HPDE6-E6E7 (cell line): ENCODE data around the gene RAB6B.

Experiments
- DNase-seq: peaks from one replicate; pipeline ENCODE4 v3.0.0; 2011; ENCODE audit warnings: missing footprints; ENCODE audit errors: extremely low spot score

Gene RAB6B

GRCh38 chr3:133859381-133860234 lies 36.1 kb downstream of the RAB6B start:
- no peak for DNase-seq

GRCh38 chr3:133857767-133858166 lies 37.9 kb downstream of the RAB6B start:
- DNase-seq: no peak

- DNase-seq: no peak
These were observed 39.4 kb downstream of the RAB6B start for GRCh38 chr3:133856316-133856715.

GRCh38 chr3:133855772-133856171 lies 39.9 kb downstream of the RAB6B start:
- DNase-seq: no peak

- DNase-seq: no peak
These were observed 40.7 kb downstream of the RAB6B start for GRCh38 chr3:133855002-133855370.

GRCh38 chr3:133854264-133855001 lies 41.2 kb downstream of the RAB6B start:
- DNase-seq: no peak

- DNase-seq: no peak
These were observed 41.8 kb downstream of the RAB6B start for GRCh38 chr3:133853925-133854227.

GRCh38 chr3:133853063-133853924 lies 42.4 kb downstream of the RAB6B start:
- no peak for DNase-seq

GRCh38 chr3:133851931-133852330 lies 43.8 kb downstream of the RAB6B start:
- DNase-seq: no peak

GRCh38 chr3:133851266-133851906 lies 44.3 kb downstream of the RAB6B start:
- DNase-seq: no peak

GRCh38 chr3:133850034-133850433 lies 45.6 kb downstream of the RAB6B start:
- DNase-seq: no peak

GRCh38 chr3:133849346-133849745 lies 46.3 kb downstream of the RAB6B start:
- DNase-seq: no peak

- DNase-seq: no peak
These were observed 50.6 kb downstream of the RAB6B start for GRCh38 chr3:133845127-133845526.

GRCh38 chr3:133843634-133844033 lies 52.0 kb downstream of the RAB6B start:
- DNase-seq: no peak

GRCh38 chr3:133842158-133842557 lies 53.5 kb downstream of the RAB6B start:
- DNase-seq: no peak

GRCh38 chr3:133841196-133841595 lies 54.5 kb downstream of the RAB6B start:
- no peak for DNase-seq

GRCh38 chr3:133840767-133841166 lies 54.9 kb downstream of the RAB6B start:
- DNase-seq: no peak

GRCh38 chr3:133840055-133840737 lies 55.5 kb downstream of the RAB6B start:
- DNase-seq: no peak

GRCh38 chr3:133838916-133839800 lies 56.5 kb downstream of the RAB6B start:
- no peak for DNase-seq

GRCh38 chr3:133838296-133838789 lies 57.3 kb downstream of the RAB6B start:
- no peak for DNase-seq
